OCI-LY3 (cell line): ENCODE data around the gene STARD9.

Experiments
- CTCF ChIP-seq: fragments of 200-600, 300-600 bp; sonication (generic); IDR thresholded peaks from 2 replicates; pipeline ENCODE4 v1.5.1; 2014; ENCODE audit warnings: antibody characterized with exemption, low read length, low read depth
- EZH2phosphoT487 ChIP-seq: fragments of 200-600 bp; shearing (Covaris generic); IDR thresholded peaks from 2 replicates; pipeline ENCODE4 v1.6.1; 2018; ENCODE audit warnings: antibody characterized with exemption, mixed run types, low read depth

- TF ChIP-seq CTCF = no peak
- TF ChIP-seq EZH2phosphoT487 = no peak
Observed at GRCh38 chr15:42716626-42717025, 141.2 kb downstream of the STARD9 start.
